ENCODE measurements around the gene PIGQ. TPM values are rescaled to one million over a fixed set of nuclear protein-coding genes. Genes with fewer than 3 reads are reported as not detected.

The PIGQ gene
- total and polyA plus RNA-seq, 2 of the 13 experiments (the other 11 are each of a cell fraction or from before 2014, with no cell fraction given) = 7.7 to 19.7 TPM

GRCh38 chr16:629185-629832 is 59.5 kb downstream of the PIGQ start (continued):
- TF ChIP-seq PRDM10 (CRISPR knock-in tag; IDR thresholded peaks at IDR 0.05; ENCODE audit: low read depth) (no peak), NAIF1 (CRISPR knock-in tag; IDR thresholded peaks at IDR 0.05; ENCODE audit: borderline replicate concordance) (no peak), MXD3 (CRISPR knock-in tag; IDR thresholded peaks at IDR 0.05) (0 out of 2 replicates have a peak, but pooled peaks have one; percentile 21), ZNF354B (CRISPR knock-in tag; IDR thresholded peaks at IDR 0.05) (no peak), IRF9 (CRISPR knock-in tag; IDR thresholded peaks at IDR 0.05; ENCODE audit: borderline replicate concordance) (0 out of 2 replicates have a peak, but pooled peaks have one; percentile 16), NBN (conservative IDR thresholded peaks at IDR 0.05) (no peak), RNF219 (CRISPR knock-in tag; IDR thresholded peaks at IDR 0.05) (no peak), TBX2 (CRISPR knock-in tag; IDR thresholded peaks at IDR 0.05; ENCODE audit: borderline replicate concordance) (0 out of 2 replicates have a peak, but pooled peaks have one; percentile 35), REL (CRISPR knock-in tag; conservative IDR thresholded peaks at IDR 0.05) (no peak), ZNF224 (CRISPR knock-in tag; IDR thresholded peaks at IDR 0.05) (no peak), DR1 (CRISPR knock-in tag; IDR thresholded peaks at IDR 0.05) (no peak), ZNF543 (CRISPR knock-in tag; IDR thresholded peaks at IDR 0.05) (no peak), RELA (CRISPR knock-in tag; IDR thresholded peaks at IDR 0.05) (no peak), GFI1 (CRISPR knock-in tag; IDR thresholded peaks at IDR 0.05; ENCODE audit: borderline replicate concordance) (no peak), ZNF615 (CRISPR knock-in tag; IDR thresholded peaks at IDR 0.05; ENCODE audit: borderline replicate concordance) (no peak), ZNF607 (CRISPR knock-in tag; IDR thresholded peaks at IDR 0.05; ENCODE audit: borderline replicate concordance) (0 out of 2 replicates have a peak, but pooled peaks have one; percentile 28), ARID5B (CRISPR knock-in tag; IDR thresholded peaks at IDR 0.05) (0 out of 2 replicates have a peak, but pooled peaks have one; percentile 13)

Measured in HepG2 (cell line).